GOT3 (cell line): ENCODE results near the gene SP2.

Source experiments
- DNase-seq: peaks from one replicate; lab custom pipeline; 2025; ENCODE audit warnings: mixed read lengths; lab: John Stamatoyannopoulos, UW

SP2 gene

DNA sequence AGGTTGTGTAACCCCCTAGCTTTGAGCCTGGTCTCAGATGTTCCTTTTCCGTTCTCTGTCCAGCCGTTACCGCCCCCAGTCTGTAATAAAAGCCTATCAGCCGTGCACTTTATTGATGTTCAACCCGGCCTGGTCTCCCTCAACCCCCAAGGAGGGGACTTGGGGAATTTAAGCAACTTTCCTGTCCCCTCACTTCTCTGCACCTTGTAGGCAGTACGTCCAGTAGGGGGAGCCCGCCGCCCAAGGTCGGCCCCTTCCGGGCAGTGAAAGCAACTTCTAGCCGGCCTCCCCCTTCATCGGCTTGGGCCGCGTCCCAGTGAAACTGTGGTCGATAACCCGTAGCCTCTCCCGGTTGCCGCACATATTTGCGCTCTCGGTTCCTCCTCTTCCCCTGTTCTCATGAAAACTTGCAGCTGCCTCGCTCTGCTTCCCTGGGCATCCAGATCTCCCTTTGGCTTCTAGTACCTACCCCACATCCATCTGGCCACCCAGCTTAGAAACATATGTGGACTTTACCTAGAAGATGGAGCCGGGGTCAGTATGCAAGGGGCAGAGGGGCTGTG, 53.2 kb downstream of the SP2 start:
- DNase-seq: peak; percentile 48

- no peak for DNase-seq
Measured at GRCh38 chr17:47949946-47950345, 53.9 kb downstream of the SP2 start.

GRCh38 chr17:47950448-47950847, 54.4 kb downstream of the SP2 start:
- no peak for DNase-seq

DNA sequence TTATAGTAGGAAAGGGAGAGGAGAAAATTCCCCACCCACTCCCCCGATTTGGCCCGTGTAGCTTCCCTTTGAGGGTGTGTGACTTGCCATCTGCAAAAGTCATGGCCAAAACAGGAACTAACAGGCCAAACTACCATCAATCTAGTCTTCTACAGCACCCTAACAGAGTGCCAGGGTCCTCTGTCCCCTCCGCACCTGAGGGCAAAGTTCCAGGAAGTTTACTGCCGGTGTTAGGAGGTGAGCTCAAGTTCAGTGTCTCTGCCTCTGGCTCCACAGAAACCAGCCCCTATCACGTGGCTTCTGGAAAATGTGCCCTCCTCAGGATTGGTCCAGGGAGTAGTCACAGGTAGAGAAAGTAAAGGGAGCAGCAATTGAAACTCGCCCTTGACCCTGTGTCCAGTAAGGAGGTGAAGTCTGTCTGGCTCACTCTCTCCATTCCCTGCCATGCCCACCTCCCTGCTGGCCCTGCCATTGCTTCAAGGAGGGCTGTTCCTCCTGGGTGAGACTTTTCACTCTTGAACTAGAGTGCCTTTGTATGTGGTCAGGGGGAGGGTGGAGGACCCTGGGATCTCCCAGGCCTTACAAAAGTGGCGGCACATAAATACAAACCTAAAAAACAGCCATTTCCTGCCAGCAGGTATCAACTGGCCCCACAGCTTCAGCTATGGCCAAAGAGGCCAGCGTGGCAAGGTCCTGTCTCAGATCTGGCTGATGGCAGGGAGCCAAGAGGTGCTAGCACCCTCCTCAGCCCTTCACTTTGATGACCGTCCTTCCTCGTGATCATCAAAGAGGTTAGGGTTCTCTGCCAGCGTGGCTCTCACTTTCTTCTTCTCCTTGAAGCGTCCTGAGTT, 56.4 kb downstream of the SP2 start:
- DNase-seq: no peak

DNA sequence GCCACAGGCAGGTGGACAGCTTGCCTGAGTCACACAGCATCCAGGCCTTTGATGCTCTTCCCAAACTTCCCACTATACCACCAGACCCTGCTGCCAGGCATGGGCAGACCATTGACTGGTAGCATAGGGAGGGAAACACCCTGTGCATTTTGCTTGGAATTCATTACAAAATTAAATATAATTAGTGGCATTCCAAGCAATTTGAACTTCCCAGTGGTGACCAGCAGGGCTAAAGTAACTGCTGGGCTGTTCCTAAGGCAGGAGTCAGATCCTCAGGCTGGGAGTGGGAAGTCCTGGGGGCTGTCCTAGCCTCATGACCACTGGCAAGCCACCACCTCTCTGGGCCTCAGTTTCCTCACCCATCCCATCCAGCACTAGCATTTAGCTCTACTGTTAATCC, 57.9 kb downstream of the SP2 start:
- DNase-seq: no peak

- DNase-seq: no peak
Measured at GRCh38 chr17:47955497-47956461, 59.7 kb downstream of the SP2 start.

GRCh38 chr17:47956791-47957590, 61.0 kb downstream of the SP2 start:
- DNase-seq: no peak

DNA sequence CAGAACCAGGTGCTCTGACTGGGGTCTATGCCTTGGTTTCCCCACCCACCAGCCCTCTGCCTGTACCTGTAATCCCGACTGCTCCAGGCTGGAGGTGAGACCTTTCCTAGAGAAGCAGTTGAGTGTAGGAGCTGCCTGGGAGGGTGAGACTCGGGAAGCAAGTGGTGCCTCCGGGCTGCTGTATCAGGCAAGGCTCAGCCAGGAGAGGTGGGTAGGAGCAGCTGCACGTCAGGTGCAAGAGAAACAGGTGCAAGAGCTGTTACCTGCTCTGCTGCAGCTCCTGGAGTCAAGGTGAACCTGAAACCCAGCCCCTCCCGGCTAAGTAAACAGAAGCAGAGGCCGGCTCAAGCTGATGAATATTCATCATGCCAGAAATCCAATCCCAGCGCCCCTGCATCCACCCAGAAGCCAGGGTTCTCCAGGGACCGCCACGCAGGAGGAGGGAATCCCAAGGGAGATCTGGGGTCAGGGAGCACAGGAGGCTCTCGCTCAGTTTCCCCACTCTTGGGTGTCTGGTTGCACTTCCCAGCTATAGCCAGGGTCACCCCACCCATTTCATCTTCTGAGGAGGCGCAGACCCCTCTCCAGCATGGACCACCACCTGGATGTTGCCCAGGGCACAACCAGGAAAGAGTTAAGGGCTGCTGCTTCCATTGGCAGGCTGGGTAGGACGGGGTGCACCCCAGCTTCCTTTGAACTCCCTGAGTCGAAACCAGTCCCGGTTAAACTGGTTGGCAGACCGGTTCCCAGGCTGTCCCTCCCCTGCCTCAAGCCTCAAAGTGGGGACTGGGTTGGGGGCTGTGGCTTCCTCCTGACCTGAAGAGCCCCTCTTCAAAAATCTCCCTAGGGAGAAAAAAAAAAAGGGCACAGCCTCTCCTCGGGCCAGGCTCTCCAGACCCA, 61.8 kb downstream of the SP2 start, which contains the start of gene PRR15L:
Gene PRR15L, minus strand, starts transcription at position 293 of the 900 bp plus-strand sequence. CDS start 4,649 bp downstream, outside the sequence.
- DNase-seq: no peak

DNA sequence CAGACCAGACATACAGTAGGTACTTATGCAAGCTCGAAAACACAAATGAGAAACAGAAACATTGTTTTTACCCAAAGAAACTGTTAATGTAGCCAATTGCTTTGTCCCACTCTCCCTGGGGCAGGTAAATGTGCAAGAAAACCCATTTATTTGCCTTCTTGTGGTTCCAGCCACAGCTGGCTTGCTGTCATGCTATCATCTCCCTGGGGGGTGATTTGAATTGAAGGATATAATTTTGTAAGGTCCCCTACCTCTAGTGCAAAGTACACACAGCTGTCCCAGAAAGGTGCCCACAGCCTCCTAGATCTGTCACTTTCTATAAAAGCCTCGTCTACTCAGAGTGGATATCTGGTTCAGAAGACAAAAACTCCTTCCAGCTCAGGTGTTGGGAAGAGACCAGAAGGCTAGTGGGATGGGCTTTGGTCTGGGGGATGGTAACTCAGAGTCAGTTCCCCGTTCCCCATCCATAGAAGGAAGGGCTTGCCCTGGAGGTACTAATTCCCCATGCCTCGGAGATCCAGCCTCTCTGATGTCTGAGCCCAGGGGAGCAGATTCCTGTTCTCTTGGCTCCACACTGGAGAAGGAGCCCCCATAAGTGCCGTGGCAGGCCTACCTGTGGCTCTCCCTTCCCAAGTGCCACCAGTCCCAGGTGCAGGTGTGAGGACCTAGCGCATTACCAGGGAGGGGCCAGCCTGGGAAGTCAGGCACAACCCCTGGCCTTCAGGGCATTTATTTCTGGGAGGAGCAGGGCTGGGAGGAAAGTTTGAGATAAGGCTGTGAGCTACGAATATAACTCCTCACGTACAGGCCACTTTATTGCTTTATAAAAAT, 64.0 kb downstream of the SP2 start:
- no peak for DNase-seq

GRCh38 chr17:47961406-47961805, 65.4 kb downstream of the SP2 start:
- DNase-seq: no peak

GRCh38 chr17:47962901-47963300, 66.9 kb downstream of the SP2 start:
- no peak for DNase-seq

GRCh38 chr17:47964856-47965255, 68.8 kb downstream of the SP2 start:
- DNase-seq: no peak

GRCh38 chr17:47966079-47966519, 70.1 kb downstream of the SP2 start:
- no peak for DNase-seq

GRCh38 chr17:47967607-47968252, 71.7 kb downstream of the SP2 start:
- DNase-seq: no peak

GRCh38 chr17:47968836-47969235, 72.8 kb downstream of the SP2 start:
- DNase-seq: no peak

GRCh38 chr17:47969930-47970724, 74.1 kb downstream of the SP2 start:
- DNase-seq: no peak

DNA sequence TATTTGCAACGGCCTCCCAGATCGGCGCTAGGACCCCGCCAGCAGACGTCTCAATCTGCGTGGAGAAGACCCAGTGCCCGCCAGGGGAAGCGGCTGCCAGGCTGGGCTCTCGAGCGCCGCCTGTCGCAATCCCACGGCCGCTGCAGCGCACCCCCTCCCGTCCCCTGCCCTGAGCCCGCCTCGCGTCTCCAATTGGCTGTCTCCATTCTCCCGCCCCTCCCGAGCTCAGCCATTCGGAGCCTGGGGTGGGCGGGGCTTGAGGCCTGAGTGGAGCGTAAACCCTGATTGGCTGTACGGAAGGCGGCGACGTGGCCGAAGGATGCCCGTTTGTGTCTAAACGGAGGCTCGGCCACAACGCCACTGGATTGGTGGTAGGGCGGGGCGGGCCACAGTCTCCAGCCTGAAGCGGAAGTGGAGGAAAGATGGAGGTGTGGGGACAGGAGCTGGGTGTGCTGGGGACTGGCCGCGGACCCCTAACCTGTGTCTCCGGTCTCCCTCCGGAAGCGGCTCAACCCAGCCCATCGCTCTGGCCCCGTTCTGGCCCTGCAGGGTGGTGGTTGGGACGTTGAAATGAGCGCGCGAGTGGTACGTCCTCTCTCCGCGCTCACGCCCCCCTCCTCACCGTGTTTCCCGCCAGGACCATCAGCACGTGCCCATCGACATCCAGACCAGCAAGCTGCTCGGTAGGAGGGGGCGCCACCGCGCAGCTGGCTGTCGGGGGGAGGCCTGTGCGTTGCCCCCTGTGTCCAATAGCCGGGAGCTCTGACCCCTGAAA, 74.9 kb downstream of the SP2 start, which contains the start of gene CDK5RAP3:
Gene CDK5RAP3, plus strand, starts transcription at position 389 of the 775 bp plus-strand sequence. Its CDS starts 34 bp downstream, at position 423.
- peak; percentile 98 for DNase-seq
